IPS-20b (cell line): ENCODE results near the gene RHOBTB1.

ENCODE experiments used
- H3K27ac ChIP-seq: one replicate; pipeline ENCODE4 v1.5.1; 2013; ENCODE audit warnings: low read length
- H3K27me3 ChIP-seq: 2 replicates; pipeline ENCODE4 v1.6.1; 2013; ENCODE audit warnings: mild to moderate bottlenecking, low read length, inconsistent platforms; ENCODE audit not compliant: insufficient read depth
- H3K36me3 ChIP-seq: 2 replicates; pipeline ENCODE4 v1.6.1; 2013; ENCODE audit warnings: low read depth, mild to moderate bottlenecking, inconsistent platforms, low read length, moderate library complexity; ENCODE audit not compliant: insufficient read depth
- H3K4me1 ChIP-seq: 2 replicates; pipeline ENCODE4 v1.6.1; 2013; ENCODE audit warnings: mild to moderate bottlenecking, control low read depth, inconsistent platforms, low read length, moderate library complexity; ENCODE audit not compliant: insufficient read depth
- H3K4me3 ChIP-seq: 2 replicates; pipeline ENCODE4 v1.5.1; 2013; ENCODE audit warnings: mild to moderate bottlenecking, low read length, inconsistent platforms
- H3K9ac ChIP-seq: 2 replicates; pipeline ENCODE4 v1.6.1; 2013; ENCODE audit warnings: low read depth, mild to moderate bottlenecking, inconsistent platforms, low read length, moderate library complexity
- H3K9me3 ChIP-seq: 2 replicates; pipeline ENCODE4 v1.6.1; 2013; ENCODE audit warnings: mild to moderate bottlenecking, low read depth, low read length, inconsistent platforms; ENCODE audit not compliant: insufficient read depth

RHOBTB1 gene

DNA sequence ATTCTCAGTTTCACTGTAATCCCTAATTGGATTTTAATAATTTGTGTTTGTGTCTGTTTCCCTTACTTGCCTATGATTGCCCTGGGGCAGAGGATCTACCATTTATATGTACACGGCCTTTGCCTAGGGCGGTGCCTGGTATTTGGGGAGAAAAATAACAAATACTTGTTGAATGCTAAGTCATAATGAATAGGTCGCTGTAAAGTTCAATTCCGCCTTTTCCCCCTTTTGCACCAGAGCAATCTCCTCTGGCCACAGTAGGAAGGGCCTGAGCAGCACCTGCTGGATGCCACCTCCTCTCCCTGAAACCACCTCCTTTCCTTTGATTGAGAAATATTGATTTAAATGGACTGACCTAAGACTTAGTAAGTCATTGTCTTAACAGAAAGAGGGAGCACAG is 70.2 kb downstream of the RHOBTB1 start:
- H3K4me1 ChIP-seq: peaks cover 22% of the 10 kb centered on the region
- no peaks in the 10 kb centered on the region for H3K9me3 ChIP-seq
- no peak overlapping the region for H3K9ac ChIP-seq
- H3K4me3 ChIP-seq: no peak overlapping the region
- no peaks in the 10 kb centered on the region for H3K27me3 ChIP-seq
- H3K36me3 ChIP-seq: no peaks in the 10 kb centered on the region
- no peak overlapping the region for H3K27ac ChIP-seq

DNA sequence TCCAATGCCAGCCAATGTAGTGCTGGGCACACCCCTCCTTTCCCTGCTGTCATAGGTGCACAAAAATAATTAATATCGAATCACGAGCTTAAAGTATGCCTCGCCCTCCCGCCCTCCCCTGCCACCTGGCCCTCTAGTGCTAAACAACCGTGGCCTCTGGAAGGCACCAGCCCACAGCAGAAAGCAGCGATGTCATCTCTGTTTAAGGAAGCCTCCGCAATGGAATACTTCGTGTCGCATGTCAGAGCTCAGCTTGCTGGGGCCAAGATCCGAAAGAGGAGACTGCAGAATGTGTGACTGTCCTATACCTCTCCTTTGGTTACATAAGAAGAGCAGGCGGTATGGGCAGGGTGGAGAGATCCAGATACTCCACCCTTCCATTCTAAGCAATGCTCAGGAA is 71.5 kb downstream of the RHOBTB1 start:
- H3K36me3 ChIP-seq: no peaks in the 10 kb centered on the region
- H3K4me3 ChIP-seq: no peak overlapping the region
- no peak overlapping the region for H3K27ac ChIP-seq
- no peaks in the 10 kb centered on the region for H3K9me3 ChIP-seq
- H3K9ac ChIP-seq: no peak overlapping the region
- H3K27me3 ChIP-seq: no peaks in the 10 kb centered on the region
- H3K4me1 ChIP-seq: peaks cover 22% of the 10 kb centered on the region

DNA sequence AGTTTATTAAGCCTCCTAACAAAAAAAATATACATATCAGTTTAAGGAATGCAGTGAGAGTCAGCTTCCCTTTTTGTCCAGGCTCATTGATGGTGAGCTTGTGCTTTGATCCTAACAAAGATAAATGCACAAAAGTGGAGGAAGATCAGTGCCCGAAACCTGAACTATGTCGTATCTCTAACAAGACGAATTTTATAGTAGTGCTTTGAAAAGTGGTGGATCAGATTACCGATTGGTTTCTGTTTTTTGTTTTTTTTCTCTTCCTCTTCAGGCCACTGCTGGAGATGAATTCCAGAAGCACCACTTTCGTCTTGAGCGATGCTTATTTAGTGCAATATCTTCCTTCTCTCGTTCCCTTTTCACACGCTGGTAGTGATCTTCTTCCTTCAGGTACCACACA is 72.8 kb downstream of the RHOBTB1 start:
- Histone ChIP-seq H3K27ac (no peak overlapping the region), H3K4me3 (no peak overlapping the region), H3K27me3 (no peaks in the 10 kb centered on the region), H3K9me3 (no peaks in the 10 kb centered on the region), H3K36me3 (no peaks in the 10 kb centered on the region), H3K4me1 (peaks cover 22% of the 10 kb centered on the region), H3K9ac (no peak overlapping the region)

DNA sequence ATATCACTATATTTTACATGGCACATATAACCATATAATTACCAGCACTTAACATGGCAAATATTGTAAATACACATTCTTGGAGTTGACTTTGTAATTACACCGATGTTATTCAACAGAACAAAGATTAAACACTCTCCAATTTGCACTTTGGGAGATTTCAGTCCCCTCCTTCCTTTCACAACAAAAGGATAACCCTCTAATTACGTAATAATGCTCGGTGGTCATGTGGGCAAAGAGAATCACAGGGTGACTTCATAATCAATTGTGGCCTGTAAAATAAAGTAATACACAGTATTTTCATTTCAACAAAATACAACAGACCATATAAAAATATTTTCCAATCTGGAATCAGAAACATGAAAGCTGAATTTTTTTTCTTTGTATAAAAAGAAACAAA is 73.2 kb downstream of the RHOBTB1 start:
- Histone ChIP-seq H3K9ac (no peak overlapping the region), H3K27ac (no peak overlapping the region), H3K4me1 (peaks cover 22% of the 10 kb centered on the region), H3K9me3 (no peaks in the 10 kb centered on the region), H3K36me3 (no peaks in the 10 kb centered on the region), H3K4me3 (no peak overlapping the region), H3K27me3 (no peaks in the 10 kb centered on the region)

DNA sequence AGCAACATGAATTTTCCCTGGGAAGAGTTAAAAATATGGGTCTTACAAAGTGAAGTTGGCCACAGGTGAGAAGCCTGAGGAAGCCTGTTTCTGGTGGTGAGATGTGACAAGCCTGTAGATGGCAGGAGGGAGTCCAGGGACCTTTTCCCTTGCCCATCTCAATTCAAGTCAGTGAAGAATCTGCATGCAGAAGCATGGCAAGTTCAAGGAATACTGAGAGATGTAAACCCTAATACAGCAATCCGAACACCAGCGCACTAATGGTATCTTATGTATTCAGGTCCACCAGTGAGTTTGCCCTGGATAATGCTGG is 73.6 kb downstream of the RHOBTB1 start:
- H3K27ac ChIP-seq: no peak overlapping the region
- H3K4me1 ChIP-seq: peaks cover 22% of the 10 kb centered on the region
- H3K4me3 ChIP-seq: no peak overlapping the region
- no peaks in the 10 kb centered on the region for H3K9me3 ChIP-seq
- H3K9ac ChIP-seq: no peak overlapping the region
- H3K27me3 ChIP-seq: no peaks in the 10 kb centered on the region
- H3K36me3 ChIP-seq: no peaks in the 10 kb centered on the region

DNA sequence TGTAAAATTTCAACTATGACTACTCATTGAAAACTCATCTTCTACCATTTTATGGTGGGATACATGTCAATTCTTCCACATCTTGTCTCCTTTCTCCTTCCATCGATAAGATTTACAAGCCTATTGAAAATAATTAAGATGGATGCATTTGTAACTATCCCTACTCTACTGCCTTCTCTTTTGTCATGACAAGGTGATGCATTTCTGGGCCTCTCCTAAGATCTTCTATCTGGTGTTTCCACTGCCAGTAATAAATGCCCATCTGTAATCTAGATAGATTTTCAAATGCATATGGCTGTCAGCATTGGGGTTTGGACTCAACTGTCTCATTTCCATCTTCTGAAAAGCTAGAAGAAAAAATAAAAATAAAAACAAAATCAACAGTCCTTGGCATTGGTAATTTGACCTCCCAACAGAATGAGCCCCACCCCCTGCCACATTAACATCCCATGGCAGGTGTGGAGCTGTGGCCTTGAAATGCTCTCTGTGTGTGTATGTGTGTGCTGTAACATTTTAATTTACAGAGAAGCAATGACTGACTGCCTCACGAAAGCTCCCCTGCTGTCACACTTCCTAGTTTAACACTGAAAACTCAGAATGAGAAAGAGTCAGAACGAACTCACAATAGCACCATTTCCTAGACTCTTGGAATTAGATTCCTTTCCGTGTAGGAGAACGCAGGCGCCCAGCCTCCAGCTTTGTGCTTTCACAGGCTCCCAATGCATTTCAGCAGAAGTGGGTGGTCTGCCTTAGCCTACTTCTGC is 74.2 kb downstream of the RHOBTB1 start:
- no peaks in the 10 kb centered on the region for H3K27me3 ChIP-seq
- H3K36me3 ChIP-seq: no peaks in the 10 kb centered on the region
- no peak overlapping the region for H3K4me3 ChIP-seq
- H3K4me1 ChIP-seq: peaks cover 22% of the 10 kb centered on the region
- no peak overlapping the region for H3K9ac ChIP-seq
- H3K27ac ChIP-seq: no peak overlapping the region
- no peaks in the 10 kb centered on the region for H3K9me3 ChIP-seq

DNA sequence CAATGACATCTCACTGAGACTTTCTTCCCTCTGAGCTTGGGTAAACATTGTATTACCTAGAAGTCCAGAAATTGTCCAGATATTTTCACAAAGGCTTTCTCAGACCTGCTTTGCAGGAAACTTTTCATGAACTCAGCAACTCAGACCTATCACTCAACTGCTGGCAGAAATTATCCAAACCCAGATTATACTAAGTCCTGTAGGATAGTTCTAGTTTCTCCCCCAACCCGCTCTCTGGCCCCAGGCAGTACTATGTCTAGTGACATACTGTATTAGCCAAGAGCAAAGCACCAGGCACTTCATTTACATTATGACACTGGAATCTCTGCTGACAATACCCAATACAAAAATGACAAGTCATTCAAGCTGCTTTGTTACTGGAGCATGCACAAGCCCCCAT is 75.0 kb downstream of the RHOBTB1 start:
- H3K9ac ChIP-seq: no peak overlapping the region
- peaks cover 18% of the 10 kb centered on the region for H3K4me1 ChIP-seq
- no peak overlapping the region for H3K4me3 ChIP-seq
- H3K36me3 ChIP-seq: no peaks in the 10 kb centered on the region
- no peaks in the 10 kb centered on the region for H3K27me3 ChIP-seq
- H3K9me3 ChIP-seq: no peaks in the 10 kb centered on the region
- no peak overlapping the region for H3K27ac ChIP-seq

DNA sequence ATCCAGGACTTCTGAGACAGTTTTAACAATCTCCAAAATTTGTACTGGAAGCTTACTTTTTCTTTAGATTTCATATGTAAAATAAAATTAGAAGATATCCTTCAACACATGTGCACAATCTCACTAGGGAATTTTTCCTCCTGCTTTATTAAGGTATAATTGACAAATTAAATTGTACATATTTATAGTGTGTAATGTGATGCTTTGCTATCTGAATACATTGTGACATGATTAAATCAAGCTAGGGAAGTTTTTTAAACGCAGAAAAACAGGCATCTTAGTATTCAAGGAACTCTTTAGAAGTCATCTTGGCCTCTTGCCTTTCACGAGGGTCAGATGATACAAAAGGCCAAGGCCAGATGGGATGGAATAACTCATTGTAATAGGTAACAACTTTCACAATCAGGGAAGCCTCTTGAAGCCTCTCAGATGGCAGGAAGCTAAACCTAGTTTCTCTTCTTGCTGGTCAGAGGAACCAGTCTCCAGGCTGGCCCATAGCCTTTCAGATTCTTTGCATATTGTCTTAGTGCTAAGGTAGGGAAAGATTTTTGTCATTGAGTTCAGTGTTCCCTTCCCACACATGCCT is 78.7 kb downstream of the RHOBTB1 start:
- Histone ChIP-seq H3K27ac (no peak overlapping the region), H3K9me3 (no peaks in the 10 kb centered on the region), H3K9ac (no peak overlapping the region), H3K27me3 (no peaks in the 10 kb centered on the region), H3K36me3 (no peaks in the 10 kb centered on the region), H3K4me1 (peaks cover 9% of the 10 kb centered on the region), H3K4me3 (no peak overlapping the region)

DNA sequence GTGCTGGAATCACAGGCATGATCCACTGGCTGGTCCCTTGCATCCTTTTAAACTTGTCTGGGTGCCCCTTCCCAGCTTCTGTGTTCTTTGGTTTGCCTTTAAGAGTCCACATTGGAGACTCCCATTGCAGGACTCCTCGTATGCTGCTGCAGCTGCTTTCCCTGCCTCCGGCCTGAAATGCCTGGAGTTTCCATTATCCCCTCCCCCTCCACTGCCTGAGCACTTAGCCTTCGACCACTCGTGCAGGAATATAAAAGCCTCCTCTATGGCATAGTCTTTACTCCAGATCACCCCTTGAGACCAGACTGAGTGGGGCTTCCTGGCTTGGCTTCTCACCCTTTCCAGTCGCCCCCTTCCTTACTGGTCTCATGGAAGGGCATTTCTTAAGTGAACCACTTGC is 80.2 kb downstream of the RHOBTB1 start:
- Histone ChIP-seq H3K27me3 (no peaks in the 10 kb centered on the region), H3K4me3 (no peak overlapping the region), H3K4me1 (no peaks in the 10 kb centered on the region), H3K36me3 (no peaks in the 10 kb centered on the region), H3K9me3 (no peaks in the 10 kb centered on the region), H3K27ac (no peak overlapping the region), H3K9ac (no peak overlapping the region)

DNA sequence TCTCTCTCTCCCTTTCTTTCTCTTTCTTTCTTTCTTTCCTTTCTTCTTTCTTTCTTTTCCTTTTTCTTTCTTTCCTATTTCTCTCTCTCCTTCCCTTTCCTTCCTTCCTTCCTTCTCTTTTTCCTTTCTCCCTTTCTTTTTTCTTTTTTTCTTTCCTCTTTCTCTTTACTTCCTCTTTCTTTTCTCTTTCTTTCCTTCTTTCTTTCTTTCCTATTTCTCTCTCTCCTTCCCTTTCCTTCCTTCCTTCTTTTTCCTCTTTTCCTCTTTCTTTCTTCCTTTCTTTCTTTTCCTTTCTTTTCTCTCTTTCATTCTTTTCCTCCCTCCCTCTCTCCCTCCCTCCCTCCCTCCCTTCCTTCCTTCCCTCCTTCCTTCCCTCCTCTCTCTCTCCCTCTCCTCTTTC is 81.5 kb downstream of the RHOBTB1 start:
- H3K9me3 ChIP-seq: no peaks in the 10 kb centered on the region
- no peaks in the 10 kb centered on the region for H3K4me1 ChIP-seq
- no peaks in the 10 kb centered on the region for H3K27me3 ChIP-seq
- H3K9ac ChIP-seq: no peak overlapping the region
- no peak overlapping the region for H3K27ac ChIP-seq
- no peaks in the 10 kb centered on the region for H3K36me3 ChIP-seq
- no peak overlapping the region for H3K4me3 ChIP-seq

DNA sequence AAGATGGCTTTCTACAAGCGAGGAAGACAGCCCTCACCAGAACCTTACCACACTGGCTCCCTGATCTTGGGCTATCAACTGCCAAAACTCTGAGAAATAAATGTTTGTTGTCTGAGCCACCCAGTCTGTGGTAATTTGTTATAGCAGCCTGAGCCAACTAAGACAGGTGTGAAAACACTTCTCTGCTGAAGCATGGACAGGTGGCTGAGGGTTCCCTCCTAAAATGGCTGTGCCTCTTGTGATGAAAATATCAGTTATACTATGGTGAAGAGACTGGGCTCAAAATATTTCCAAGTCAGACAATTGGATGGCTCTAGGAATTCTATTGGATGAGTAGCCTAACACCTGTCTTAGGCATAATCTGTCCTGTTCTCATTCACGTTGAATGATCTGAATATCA is 87.6 kb downstream of the RHOBTB1 start:
- Histone ChIP-seq H3K9me3 (no peaks in the 10 kb centered on the region), H3K27me3 (no peaks in the 10 kb centered on the region), H3K4me1 (no peaks in the 10 kb centered on the region), H3K27ac (no peak overlapping the region), H3K4me3 (no peak overlapping the region), H3K36me3 (no peaks in the 10 kb centered on the region), H3K9ac (no peak overlapping the region)

DNA sequence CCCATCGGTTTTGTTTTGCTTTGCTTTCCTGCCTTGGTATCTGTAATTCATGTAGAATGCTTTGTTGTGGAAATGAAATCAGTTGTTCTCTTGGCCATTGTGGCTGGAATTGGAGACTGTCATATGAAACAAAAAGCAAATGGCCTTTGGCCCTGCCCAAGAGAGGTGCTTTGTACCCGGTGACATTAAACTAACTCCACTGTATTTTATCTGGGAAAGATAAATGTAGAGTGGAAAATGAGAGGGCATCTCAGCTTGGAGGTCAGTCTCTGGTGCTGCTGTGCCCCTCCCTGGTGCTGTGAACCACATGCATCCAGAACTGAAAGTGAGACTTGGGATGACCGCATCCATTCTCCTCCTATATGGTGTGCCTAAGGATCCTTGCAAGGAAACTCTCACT is 90.3 kb downstream of the RHOBTB1 start:
- H3K9ac ChIP-seq: no peak overlapping the region
- H3K27ac ChIP-seq: no peak overlapping the region
- no peaks in the 10 kb centered on the region for H3K9me3 ChIP-seq

More for the DNA sequence above, 90.3 kb downstream of the RHOBTB1 start:
- Histone ChIP-seq H3K4me3 (no peak overlapping the region), H3K36me3 (no peaks in the 10 kb centered on the region), H3K4me1 (no peaks in the 10 kb centered on the region), H3K27me3 (no peaks in the 10 kb centered on the region)
